Subcutaneous adipose tissue (tissue), 4 donors: ENCODE measurements around the gene DHRSX. TPM values are rescaled to one million over a fixed set of nuclear protein-coding genes. Genes with fewer than 3 reads are reported as not detected.

ENCODE experiments used
- CTCF ChIP-seq: fragments of 450-650 bp; IDR thresholded peaks from one replicate; pipeline ENCODE4 v1.5.1; 2016; ENCODE audit warnings: low read depth, mild to moderate bottlenecking, control low read depth, antibody characterized with exemption, moderate library complexity
- total RNA-seq, 4 donors: library from RNA; depleted of rRNA; stranded (reverse); fragments of >200 nt; gene quantifications; one replicate each; pipeline ENCODE4 v1.1.0, GENCODE V29; 2016

The DHRSX gene
- total RNA-seq, 4 donors from 2014 or later = 17.0 to 34.2 (median 24.5) TPM

GRCh38 chrX:2489446-2490445 is 11.0 kb downstream of the DHRSX start:
- no peak for TF ChIP-seq CTCF

GRCh38 chrX:2488621-2489285 is 12.0 kb downstream of the DHRSX start:
- TF ChIP-seq CTCF = no peak

DNA sequence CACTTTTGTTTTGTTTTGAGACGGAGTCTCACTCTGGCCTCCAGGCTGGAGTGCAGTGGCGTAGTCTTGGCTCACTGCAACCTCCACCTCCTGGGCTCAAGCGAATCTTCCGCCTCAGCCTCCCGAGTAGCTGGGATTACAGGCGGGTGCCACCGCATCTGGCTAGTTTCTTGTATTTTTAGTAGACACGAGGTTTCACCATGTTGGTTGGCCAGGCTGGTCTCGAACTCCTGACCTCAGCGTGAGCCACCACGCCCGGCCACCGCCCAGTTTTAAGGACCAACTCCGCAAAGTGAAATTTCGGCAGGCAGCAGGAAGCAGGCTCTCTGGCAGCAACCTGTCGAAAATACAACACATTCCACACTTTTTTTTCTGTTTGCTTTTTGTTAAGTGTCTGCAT is 13.4 kb downstream of the DHRSX start:
- no peak for TF ChIP-seq CTCF

DNA sequence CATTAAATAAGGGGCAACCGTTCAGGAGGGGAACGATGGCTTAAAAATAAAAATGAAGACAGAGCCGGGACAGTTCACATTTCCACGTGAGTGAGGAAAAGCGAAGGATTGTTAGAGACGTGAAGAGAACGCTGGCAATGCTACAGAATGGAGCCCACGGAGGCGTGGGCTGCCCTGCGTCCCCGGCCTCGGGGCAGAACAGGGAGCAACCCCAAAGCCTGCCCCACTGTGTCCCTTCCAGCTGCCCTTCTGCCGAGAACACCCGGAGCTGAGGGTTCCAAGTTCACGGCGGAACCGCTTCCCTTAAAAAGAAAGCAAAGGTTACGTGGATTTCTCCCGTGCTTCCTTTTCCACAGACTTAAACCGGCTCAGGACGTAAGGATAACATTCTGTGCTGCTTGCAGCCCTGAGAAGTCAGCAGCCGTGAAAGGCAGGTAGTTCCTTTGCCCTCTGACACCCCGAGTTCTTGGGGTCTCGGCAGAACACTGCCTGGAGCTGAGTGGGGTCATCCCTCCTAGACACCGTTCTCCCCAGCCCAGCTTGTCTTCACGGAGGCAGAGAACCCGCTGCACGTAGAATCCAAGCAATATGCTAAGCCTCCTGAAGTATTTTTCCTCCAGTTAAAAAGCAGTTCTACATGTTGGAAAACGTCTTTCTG is 14.2 kb downstream of the DHRSX start:
- no peak for TF ChIP-seq CTCF

- no peak for TF ChIP-seq CTCF
These were observed 14.9 kb downstream of the DHRSX start for GRCh38 chrX:2485789-2486345.

DNA sequence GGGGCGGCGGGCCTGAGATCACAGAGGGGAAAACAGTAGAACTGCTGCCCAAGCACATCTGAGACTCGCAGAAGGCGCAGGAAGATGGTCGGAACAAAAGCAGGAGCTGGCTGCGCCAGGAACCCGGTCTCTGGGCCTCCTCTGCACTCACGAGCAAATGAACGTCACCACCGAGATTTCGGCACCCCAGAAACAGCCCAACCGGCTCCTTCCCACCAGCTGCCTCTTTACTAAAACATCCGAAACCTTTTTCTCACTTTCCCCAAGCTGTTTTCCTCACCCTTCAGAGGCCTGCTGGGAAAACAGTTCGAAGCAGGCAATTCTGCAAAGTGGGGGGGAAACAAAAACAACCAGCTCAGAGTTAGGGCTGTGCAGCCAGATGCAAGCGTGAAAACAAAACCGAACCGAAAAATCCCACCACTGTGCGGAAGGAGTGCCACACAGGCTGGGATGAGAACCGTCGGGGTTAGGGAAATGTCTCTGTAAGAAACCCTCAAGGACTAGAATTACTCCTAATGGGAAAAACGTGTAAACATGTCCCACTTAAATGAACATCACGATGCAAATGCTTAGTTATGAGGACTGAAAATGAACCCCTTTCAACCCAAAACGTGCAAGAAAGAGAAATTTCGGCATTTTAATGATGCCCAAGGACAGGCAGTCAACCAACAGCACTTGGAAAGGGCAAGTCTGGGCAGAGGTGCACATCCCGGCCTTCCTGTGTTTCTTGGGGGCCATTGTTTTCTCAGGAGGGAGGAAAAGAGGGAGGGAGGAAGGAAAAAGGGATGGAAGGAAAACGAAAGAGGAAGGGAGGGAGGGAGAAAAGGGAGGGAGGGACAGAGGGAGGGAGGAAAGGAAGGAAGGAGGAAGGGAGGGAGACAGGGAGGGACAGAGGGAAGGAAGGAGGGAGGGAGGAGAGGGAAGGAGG is 15.8 kb downstream of the DHRSX start:
- no peak for TF ChIP-seq CTCF
